Measurements from ENCODE around the gene RFC1. TPM values are rescaled to one million over a fixed set of nuclear protein-coding genes. Genes with fewer than 3 reads are reported as not detected.
A peak's percentile ranks its signal among the peaks of the same experiment; 100 is the strongest.

The RFC1 gene
- total and polyA plus RNA-seq, 9 of the 15 experiments (the other 6 are each of a cell fraction or from before 2014, with no cell fraction given) = 16.8 to 85.6 (median 45.2) TPM

DNA sequence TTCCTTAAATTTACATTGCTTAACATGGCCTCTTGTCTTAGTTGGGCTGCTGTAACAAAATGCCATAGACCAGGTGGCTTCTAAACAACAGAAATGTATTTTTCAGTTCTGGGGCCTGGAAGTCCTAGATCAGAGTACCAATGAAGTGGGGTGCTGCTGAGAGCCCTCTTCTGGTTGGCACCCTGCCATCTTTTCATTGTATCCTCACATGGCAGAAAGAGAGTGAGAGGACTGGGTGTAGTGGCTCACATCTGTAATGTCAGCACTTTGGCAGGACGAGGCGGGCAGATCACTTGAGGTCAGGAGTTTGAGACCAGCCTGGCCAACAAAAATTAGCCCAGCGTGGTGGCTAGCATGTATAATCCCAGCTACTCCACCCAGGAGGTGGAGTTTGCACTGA, 28.5 kb upstream of the RFC1 start:
- FAIRE-seq (no peak), DNase-seq (ENCODE audit: extremely low read depth in 1 of 4, low spot score in 3 of 4) (no peak), ATAC-seq (no peak)
- H3K9me3 ChIP-seq (replicated peaks; ENCODE audit: control insufficient read depth, insufficient read depth, low read depth, low read length) = no peaks in the 10 kb centered on the region
- H3K79me2 ChIP-seq (ENCODE audit: control insufficient read depth, insufficient read depth, low read length) = no peaks in the 10 kb centered on the region
- POLR2A ChIA-PET = interaction anchor here (0.6 to 1.8 kb wide), 3 partner anchors 10 to 423 kb away, joined by 3 to 4 read pairs (median 4); no protein-coding TSS in a partner anchor
- H3K4me1 ChIP-seq (replicated peaks in 1 of 2; ENCODE audit: control insufficient read depth in 2 of 2, insufficient read depth in 2 of 2, low read length in 2 of 2) = no peaks in the 10 kb centered on the region; a peak in 1 of 5 replicates
- no peaks in the 10 kb centered on the region for H4K20me1 ChIP-seq (replicated peaks; ENCODE audit: control insufficient read depth, insufficient read depth, low read length)
- no peak overlapping the region for H3K9ac ChIP-seq (ENCODE audit: insufficient read depth in 1 of 2, low read depth in 2 of 2, low read length in 2 of 2)
- no peaks in the 10 kb centered on the region for H3K9me1 ChIP-seq (ENCODE audit: control insufficient read depth, insufficient read depth, low read length)
- in situ Hi-C loops (cut with MboI) = no loop called here
- peaks cover 0 to 3% of the 10 kb centered on the region in 2 experiments; a peak in 3 of 5 replicates for H3K27me3 ChIP-seq (ENCODE audit: control insufficient read depth in 2 of 2, insufficient read depth in 2 of 2, low read length in 2 of 2)
- intact Hi-C loops (cut with micrococcal nuclease) = no loop called here
- BruUV-seq (replicated peaks) = no TSS peak
- H3K27ac ChIP-seq (ENCODE audit: extremely low read depth, low read depth, low read length) = no peak overlapping the region
- WGBS (ENCODE audit: insufficient coverage, low coverage, missing lambda C conversion rate) = 38% methylated on average over 3 of the region's 3 CpGs
- H3K4me2 ChIP-seq (ENCODE audit: insufficient read depth, low read length) = no peak overlapping the region
- TF ChIP-seq ZZZ3 (IDR thresholded peaks at IDR 0.05) = no peak
- no peak for TF ChIP-seq NCOA4 (IDR thresholded peaks at IDR 0.05; ENCODE audit: partially characterized antibody)
- TF ChIP-seq DIDO1 (tag; IDR thresholded peaks at IDR 0.05; ENCODE audit: low read depth) = no peak
- no peak for TF ChIP-seq ZFP36 (IDR thresholded peaks at IDR 0.05; ENCODE audit: low read depth, low read length, partially characterized antibody)
- TF ChIP-seq NFIC (IDR thresholded peaks at IDR 0.05) = peak; percentile 87
- no peak for TF ChIP-seq SMARCB1 (IDR thresholded peaks at IDR 0.05; ENCODE audit: insufficient read length, low read depth)
- TF ChIP-seq RBM22 (IDR thresholded peaks at IDR 0.05; ENCODE audit: low read depth, low read length, poor library complexity, severe bottlenecking) = no peak
- TF ChIP-seq, protein P1, sequence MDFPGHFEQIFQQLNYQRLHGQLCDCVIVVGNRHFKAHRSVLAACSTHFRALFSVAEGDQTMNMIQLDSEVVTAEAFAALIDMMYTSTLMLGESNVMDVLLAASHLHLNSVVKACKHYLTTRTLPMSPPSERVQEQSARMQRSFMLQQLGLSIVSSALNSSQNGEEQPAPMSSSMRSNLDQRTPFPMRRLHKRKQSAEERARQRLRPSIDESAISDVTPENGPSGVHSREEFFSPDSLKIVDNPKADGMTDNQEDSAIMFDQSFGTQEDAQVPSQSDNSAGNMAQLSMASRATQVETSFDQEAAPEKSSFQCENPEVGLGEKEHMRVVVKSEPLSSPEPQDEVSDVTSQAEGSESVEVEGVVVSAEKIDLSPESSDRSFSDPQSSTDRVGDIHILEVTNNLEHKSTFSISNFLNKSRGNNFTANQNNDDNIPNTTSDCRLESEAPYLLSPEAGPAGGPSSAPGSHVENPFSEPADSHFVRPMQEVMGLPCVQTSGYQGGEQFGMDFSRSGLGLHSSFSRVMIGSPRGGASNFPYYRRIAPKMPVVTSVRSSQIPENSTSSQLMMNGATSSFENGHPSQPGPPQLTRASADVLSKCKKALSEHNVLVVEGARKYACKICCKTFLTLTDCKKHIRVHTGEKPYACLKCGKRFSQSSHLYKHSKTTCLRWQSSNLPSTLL (IDR thresholded peaks at IDR 0.05) = no peak
- TF ChIP-seq SAFB2 (IDR thresholded peaks at IDR 0.05; ENCODE audit: borderline replicate concordance, low read depth, low read length, severe bottlenecking) = no peak
- no peak for TF ChIP-seq ZNF12 (CRISPR knock-in tag; IDR thresholded peaks at IDR 0.05)
- no peak for TF ChIP-seq ZNF324 (CRISPR knock-in tag; IDR thresholded peaks at IDR 0.05)
- peak; percentile 39; the same call in 1 of the 2 replicates for TF ChIP-seq ZNF316 (IDR thresholded peaks at IDR 0.05)
- TF ChIP-seq SMARCE1 (IDR thresholded peaks at IDR 0.05) = no peak
- TF ChIP-seq E2F3 (CRISPR knock-in tag; IDR thresholded peaks at IDR 0.05) = no peak
- TF ChIP-seq CHD1 (IDR thresholded peaks at IDR 0.05; ENCODE audit: low read length) = no peak
- TF ChIP-seq TCF3 (CRISPR knock-in tag; IDR thresholded peaks at IDR 0.05) = no peak
- no peak for TF ChIP-seq ZNF830 (CRISPR knock-in tag; IDR thresholded peaks at IDR 0.05)
- no peak for TF ChIP-seq ZNF232 (CRISPR knock-in tag; IDR thresholded peaks at IDR 0.05)
- TF ChIP-seq RCOR1 (IDR thresholded peaks at IDR 0.05; ENCODE audit: borderline replicate concordance in 1 of 2, low read depth in 2 of 2, low read length in 2 of 2) = no peak
- peak; percentile 47 for TF ChIP-seq NFIX (CRISPR knock-in tag; IDR thresholded peaks at IDR 0.05; ENCODE audit: low read depth)
- no peak for TF ChIP-seq BACH1 (tag; IDR thresholded peaks at IDR 0.05)
- no peak for TF ChIP-seq ZNF76 (CRISPR knock-in tag; IDR thresholded peaks at IDR 0.05; ENCODE audit: borderline replicate concordance)
- TF ChIP-seq GATAD2A (IDR thresholded peaks at IDR 0.05) = no peak
- CTCF ChIA-PET (ENCODE audit: low intra/inter-chr PET ratio) = no interaction called here
- H3K36me3 ChIP-seq (ENCODE audit: control insufficient read depth, insufficient read depth, low read length) = no peaks in the 10 kb centered on the region
- H2AFZ ChIP-seq (ENCODE audit: low read depth, low read length) = no peak overlapping the region
- no peak overlapping the region for H3K4me3 ChIP-seq
